Duodenal mucosa (tissue), 2 donors: ENCODE measurements around the gene IVNS1ABP.
"Not testable (repeated sequence)": the region's sequence is repeated elsewhere in the genome, so short reads cannot be mapped to it uniquely, and the experiment has no call there.

ENCODE experiments used
- H3K27ac ChIP-seq: one replicate; pipeline ENCODE4 v1.7.0; 2013; ENCODE audit warnings: low read depth, low read length
- H3K27me3 ChIP-seq, 2 donors: one replicate each; pipeline ENCODE4 v1.7.0; 2013; ENCODE audit warnings: low read length in 2 of 2, control low read depth in 1 of 2; ENCODE audit not compliant: insufficient read depth in 2 of 2, control insufficient read depth in 1 of 2
- H3K36me3 ChIP-seq, 2 donors: one replicate each; pipeline ENCODE4 v1.7.0; 2013; ENCODE audit warnings: low read length in 2 of 2, control low read depth in 1 of 2; ENCODE audit not compliant: insufficient read depth in 2 of 2, control insufficient read depth in 1 of 2
- H3K4me1 ChIP-seq, 2 donors: one replicate each; pipeline ENCODE4 v1.7.0; 2013; ENCODE audit warnings: low read length in 2 of 2, control low read depth in 1 of 2; ENCODE audit not compliant: insufficient read depth in 2 of 2, control insufficient read depth in 1 of 2
- H3K4me3 ChIP-seq, 2 donors: one replicate each; pipeline ENCODE4 v1.7.0; 2013; ENCODE audit warnings: low read length in 2 of 2, low read depth in 1 of 2
- H3K9ac ChIP-seq, 2 donors: one replicate each; pipeline ENCODE4 v1.7.0; 2013; ENCODE audit warnings: low read length in 2 of 2, low read depth in 1 of 2
- H3K9me3 ChIP-seq, 2 donors: one replicate each; pipeline ENCODE4 v1.7.0; 2013; ENCODE audit warnings: low read length in 2 of 2, control low read depth in 1 of 2; ENCODE audit not compliant: control insufficient read depth in 1 of 2

Gene IVNS1ABP

DNA sequence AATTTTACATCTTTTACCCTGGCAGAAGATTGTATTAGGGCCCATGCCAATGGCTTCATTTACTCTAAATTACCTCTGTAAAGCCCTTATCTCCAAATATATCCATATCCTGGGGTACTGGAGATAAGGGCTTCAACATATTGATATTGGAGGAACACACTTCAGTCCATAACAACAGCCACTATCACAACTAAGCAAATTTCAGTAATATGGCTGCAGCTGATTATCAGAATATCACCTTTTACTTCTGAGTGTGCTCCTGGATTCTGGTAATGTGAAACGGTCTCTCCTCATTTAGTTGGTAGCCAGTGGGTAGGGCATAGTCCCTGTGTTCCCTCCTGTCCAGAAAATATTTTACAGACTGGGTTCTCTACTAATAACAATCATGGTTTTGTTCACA lies 53.3 kb downstream of the IVNS1ABP start:
- Histone ChIP-seq H3K27ac (no peak overlapping the region), H3K36me3 (no peaks in the 10 kb centered on the region), H3K9ac (no peak overlapping the region), H3K9me3 (no peaks in the 10 kb centered on the region), H3K27me3 (no peaks in the 10 kb centered on the region), H3K4me1 (peaks cover 0 to 5% of the 10 kb centered on the region in 2 donors), H3K4me3 (no peak overlapping the region)

DNA sequence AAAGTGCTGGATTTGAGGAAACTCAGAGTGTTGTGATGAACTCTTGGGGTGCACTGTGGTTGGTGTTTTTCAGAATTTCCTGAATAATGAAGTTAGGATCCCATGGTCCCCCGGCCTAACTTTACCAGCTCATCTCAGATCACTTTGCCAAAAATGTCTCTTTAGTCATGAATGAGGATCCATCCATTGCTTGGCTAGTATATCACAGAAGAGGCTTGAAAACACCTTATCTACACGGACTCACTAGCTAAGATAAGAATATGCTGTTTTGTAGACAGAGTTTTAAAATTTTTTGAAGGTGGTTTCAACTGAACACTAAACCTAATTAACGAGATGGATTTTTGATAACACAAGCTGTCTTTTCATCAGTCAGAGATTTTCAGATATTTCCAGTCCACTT lies 53.8 kb downstream of the IVNS1ABP start:
- H3K9ac ChIP-seq: no peak overlapping the region
- no peaks in the 10 kb centered on the region for H3K27me3 ChIP-seq
- H3K9me3 ChIP-seq: no peaks in the 10 kb centered on the region
- H3K27ac ChIP-seq: no peak overlapping the region
- no peak overlapping the region for H3K4me3 ChIP-seq
- H3K36me3 ChIP-seq: no peaks in the 10 kb centered on the region
- H3K4me1 ChIP-seq: peaks cover 0 to 5% of the 10 kb centered on the region in 2 donors

DNA sequence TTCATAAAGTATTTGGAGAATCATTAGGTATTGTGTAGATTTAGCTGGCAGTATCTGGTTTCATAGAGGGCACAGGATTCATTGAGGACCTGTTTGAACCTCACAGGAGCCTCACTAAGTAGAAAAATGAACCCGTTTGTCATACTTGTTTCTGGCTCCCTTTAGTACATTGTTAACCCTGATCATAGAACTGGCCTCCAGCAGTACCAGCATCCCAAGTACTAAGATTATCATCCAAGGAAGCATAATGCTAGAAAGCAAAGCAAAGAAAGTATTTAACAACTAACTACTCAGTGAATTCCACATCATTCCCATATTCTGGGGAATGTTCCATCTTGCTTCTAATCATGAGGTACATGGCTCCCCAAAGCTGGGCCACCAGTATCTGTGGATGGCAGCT lies 54.9 kb downstream of the IVNS1ABP start:
- Histone ChIP-seq H3K27ac (no peak overlapping the region), H3K4me1 (peaks cover 0 to 5% of the 10 kb centered on the region in 2 donors), H3K4me3 (no peak overlapping the region), H3K36me3 (no peaks in the 10 kb centered on the region), H3K27me3 (no peaks in the 10 kb centered on the region), H3K9ac (no peak overlapping the region), H3K9me3 (no peaks in the 10 kb centered on the region)

DNA sequence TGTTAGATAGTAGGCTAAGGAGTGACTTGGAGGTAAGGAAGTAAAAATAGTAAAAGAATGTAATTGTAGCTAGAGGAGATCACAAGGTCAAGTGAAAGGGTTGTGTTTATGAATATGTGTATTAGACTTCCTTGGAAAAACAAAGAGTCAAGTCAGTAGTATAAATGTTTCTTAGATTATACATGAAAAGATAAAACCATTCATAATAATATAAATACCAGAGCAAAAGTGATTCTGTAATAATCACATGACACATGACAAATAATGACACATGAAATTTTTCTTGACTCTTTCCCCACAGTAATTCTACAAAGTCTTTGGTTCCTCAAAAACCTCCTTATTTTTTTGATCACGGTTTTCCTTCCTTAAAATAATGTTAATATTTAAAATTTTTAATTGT lies 56.4 kb downstream of the IVNS1ABP start:
- H3K27ac ChIP-seq: no peak overlapping the region
- H3K36me3 ChIP-seq: no peaks in the 10 kb centered on the region
- H3K4me1 ChIP-seq: peaks cover 0 to 5% of the 10 kb centered on the region in 2 donors
- H3K4me3 ChIP-seq: no peak overlapping the region
- no peak overlapping the region for H3K9ac ChIP-seq
- no peaks in the 10 kb centered on the region for H3K9me3 ChIP-seq
- no peaks in the 10 kb centered on the region for H3K27me3 ChIP-seq

DNA sequence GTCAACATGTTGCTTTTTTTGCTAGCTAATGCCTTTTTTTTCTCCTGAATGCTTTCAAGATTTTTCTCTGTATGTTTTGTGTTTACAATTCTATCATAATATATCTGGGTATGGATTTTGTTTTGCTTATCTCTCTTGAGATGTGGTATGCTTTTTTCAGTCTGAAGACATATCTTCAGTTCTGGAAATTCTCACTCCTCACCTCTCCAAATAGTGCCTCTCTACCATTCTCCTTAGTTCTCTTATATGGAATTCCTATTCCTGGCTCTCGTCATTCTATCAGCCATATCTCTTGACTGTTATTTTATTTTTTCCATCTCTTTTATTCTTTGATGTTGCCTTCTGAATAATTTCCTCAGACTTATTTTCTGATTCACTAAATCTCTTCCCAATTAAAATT lies 58.4 kb downstream of the IVNS1ABP start:
- H3K27me3 ChIP-seq: no peaks in the 10 kb centered on the region
- no peak overlapping the region for H3K27ac ChIP-seq
- H3K36me3 ChIP-seq: no peaks in the 10 kb centered on the region
- H3K9ac ChIP-seq: no peak overlapping the region
- H3K4me1 ChIP-seq: peaks cover 0 to 5% of the 10 kb centered on the region in 2 donors
- no peaks in the 10 kb centered on the region for H3K9me3 ChIP-seq
- H3K4me3 ChIP-seq: no peak overlapping the region

DNA sequence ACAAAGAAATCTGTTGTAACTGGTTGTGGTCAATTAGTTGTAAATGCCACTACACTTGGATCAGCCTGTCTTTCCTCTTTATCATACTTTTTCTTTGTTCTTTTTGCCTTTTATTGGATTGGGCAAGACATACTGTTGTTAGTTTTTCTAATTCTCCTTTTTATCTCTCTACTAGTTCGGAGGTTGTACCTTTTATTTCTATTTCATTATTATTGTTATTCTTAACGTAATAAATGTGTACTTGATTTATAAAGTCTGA lies 59.2 kb downstream of the IVNS1ABP start:
- Histone ChIP-seq H3K4me1 (peaks cover 0 to 5% of the 10 kb centered on the region in 2 donors), H3K9ac (no peak overlapping the region), H3K27ac (no peak overlapping the region), H3K4me3 (no peak overlapping the region), H3K27me3 (no peaks in the 10 kb centered on the region), H3K9me3 (no peaks in the 10 kb centered on the region), H3K36me3 (no peaks in the 10 kb centered on the region)

DNA sequence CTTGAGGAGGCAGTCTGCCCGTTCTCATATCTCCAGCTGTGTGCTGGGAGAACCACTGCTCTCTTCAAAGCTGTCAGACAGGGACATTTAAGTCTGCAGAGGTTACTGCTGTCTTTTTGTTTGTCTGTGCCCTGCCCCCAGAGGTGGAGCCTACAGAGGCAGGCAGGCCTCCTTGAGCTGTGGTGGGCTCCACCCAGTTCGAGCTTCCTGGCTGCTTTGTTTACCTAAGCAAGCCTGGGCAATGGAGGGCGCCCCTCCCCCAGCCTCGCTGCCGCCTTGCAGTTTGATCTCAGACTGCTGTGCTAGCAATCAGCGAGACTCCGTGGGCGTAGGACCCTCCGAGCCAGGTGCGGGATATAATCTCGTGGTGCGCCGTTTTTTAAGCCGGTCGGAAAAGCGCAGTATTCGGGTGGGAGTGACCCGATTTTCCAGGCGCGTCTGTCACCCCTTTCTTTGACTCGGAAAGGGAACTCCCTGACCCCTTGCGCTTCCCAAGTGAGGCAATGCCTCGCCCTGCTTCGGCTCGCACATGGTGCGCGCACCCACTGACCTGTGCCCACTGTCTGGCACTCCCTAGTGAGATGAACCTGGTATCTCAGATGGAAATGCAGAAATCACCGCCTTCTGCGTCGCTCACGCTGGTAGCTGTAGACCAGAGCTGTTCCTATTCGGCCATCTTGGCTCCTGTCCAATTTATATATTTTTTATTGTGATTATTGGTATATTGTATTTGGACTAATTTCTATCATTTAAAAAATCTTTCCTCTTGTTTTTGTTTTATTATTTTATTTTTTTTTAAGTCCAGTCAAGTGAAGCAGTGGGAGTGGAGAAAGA lies 59.7 kb downstream of the IVNS1ABP start:
- H3K36me3 ChIP-seq, H3K27ac ChIP-seq, H3K9me3 ChIP-seq, H3K4me1 ChIP-seq, H3K4me3 ChIP-seq, H3K27me3 ChIP-seq, H3K9ac ChIP-seq: not testable (repeated sequence)

DNA sequence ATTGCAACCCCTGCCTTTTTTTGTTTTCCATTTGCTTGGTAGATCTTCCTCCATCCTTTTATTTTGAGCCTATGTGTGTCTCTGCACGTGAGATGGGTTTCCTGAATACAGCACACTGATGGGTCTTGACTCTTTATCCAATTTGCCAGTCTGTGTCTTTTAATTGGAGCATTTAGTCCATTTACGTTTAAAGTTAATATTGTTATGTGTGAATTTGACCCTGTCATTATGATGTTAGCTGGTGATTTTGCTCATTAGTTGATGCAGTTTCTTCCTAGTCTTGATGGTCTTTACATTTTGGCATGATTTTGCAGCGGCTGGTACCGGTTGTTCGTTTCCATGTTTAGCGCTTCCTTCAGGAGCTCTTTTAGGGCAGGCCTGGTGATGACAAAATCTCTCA lies 61.4 kb downstream of the IVNS1ABP start:
- not testable (repeated sequence) for H3K9ac ChIP-seq, H3K36me3 ChIP-seq, H3K9me3 ChIP-seq, H3K4me1 ChIP-seq, H3K27me3 ChIP-seq, H3K27ac ChIP-seq, H3K4me3 ChIP-seq

DNA sequence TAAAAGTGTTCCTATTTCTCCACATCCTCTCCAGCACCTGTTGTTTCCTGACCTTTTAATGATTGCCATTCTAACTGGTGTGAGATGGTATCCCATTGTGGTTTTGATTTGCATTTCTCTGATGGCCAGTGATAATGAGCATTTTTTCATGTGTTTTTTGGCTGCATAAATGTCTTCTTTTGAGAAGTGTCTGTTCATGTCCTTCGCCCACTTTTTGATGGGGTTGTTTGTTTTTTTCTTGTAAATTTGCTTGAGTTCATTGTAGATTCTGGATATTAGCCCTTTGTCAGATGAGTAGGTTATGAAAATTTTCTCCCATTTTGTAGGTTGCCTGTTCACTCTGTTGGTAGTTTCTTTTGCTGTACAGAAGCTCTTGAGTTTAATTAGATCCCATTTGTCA lies 64.6 kb downstream of the IVNS1ABP start:
- not testable (repeated sequence) for H3K9me3 ChIP-seq, H3K27me3 ChIP-seq, H3K4me3 ChIP-seq, H3K36me3 ChIP-seq, H3K9ac ChIP-seq, H3K4me1 ChIP-seq, H3K27ac ChIP-seq

DNA sequence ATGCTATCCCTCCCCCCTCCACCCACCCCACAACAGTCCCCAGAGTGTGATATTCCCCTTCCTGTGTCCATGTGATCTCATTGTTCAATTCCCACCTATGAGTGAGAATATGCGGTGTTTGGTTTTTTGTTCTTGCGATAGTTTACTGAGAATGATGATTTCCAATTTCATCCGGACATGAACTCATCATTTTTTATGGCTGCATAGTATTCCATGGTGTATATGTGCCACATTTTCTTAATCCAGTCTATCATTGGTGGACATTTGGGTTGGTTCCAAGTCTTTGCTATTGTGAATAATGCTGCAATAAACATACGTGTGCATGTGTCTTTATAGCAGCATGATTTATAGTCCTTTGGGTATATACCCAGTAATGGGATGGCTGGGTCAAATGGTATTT lies 65.1 kb downstream of the IVNS1ABP start:
- H3K27ac ChIP-seq, H3K27me3 ChIP-seq: not testable (repeated sequence)

DNA sequence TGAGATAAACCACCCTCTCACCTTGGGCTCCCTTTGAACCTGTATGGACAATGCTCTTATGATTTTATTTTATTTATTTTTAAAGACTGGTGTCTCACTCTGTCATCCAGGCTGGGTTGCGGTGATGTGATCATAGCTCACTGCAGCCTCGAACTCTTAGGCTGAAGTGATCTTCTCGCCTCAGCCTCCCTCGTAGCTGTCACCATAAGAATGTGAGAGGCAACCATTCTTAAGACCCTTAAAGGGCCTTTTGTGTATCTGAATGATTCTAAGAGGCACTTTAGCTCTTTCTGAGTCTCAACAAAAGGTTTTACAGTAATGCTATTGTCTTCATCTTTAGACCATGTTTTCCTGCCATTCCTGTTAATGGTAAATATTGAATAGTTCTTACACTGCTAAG lies 67.0 kb downstream of the IVNS1ABP start:
- Histone ChIP-seq H3K9me3 (no peaks in the 10 kb centered on the region), H3K27me3 (no peaks in the 10 kb centered on the region), H3K4me3 (no peak overlapping the region), H3K27ac (no peak overlapping the region), H3K36me3 (no peaks in the 10 kb centered on the region), H3K4me1 (no peaks in the 10 kb centered on the region), H3K9ac (no peak overlapping the region)

More for the DNA sequence above, 65.1 kb downstream of the IVNS1ABP start:
- H3K4me1 ChIP-seq, H3K4me3 ChIP-seq, H3K36me3 ChIP-seq, H3K9me3 ChIP-seq, H3K9ac ChIP-seq: not testable (repeated sequence)
